Measurements from ENCODE around the gene ZNF24. TPM values are rescaled to one million over a fixed set of nuclear protein-coding genes. Genes with fewer than 3 reads are reported as not detected.

Gene ZNF24
- total RNA-seq, 1 experiment from 2014 or later = 21.1 TPM

DNA sequence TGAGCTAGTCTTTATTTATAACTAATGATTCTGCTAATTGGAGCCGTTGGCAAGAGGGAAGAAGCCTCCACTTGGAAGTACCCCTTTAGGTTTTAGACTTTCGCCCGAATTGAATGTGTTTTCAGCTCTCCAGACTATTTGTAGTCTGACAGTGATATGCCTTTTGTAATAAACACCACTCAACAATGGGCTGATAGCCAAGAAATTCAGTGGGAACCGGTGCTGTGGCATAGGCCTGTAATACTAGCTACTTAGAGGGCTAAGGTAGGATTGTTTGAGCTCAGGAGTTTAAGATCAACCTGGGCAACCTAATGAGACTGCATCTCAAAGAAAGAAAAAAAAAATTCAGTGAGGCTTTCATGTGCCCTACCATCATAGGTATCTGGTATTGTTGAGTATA is 40.6 kb downstream of the ZNF24 start:
- no peak for DNase-seq (ENCODE audit: low read depth)

GRCh38 chr18:35296060-35296459 is 48.2 kb downstream of the ZNF24 start:
- DNase-seq (ENCODE audit: low read depth) = no peak

DNA sequence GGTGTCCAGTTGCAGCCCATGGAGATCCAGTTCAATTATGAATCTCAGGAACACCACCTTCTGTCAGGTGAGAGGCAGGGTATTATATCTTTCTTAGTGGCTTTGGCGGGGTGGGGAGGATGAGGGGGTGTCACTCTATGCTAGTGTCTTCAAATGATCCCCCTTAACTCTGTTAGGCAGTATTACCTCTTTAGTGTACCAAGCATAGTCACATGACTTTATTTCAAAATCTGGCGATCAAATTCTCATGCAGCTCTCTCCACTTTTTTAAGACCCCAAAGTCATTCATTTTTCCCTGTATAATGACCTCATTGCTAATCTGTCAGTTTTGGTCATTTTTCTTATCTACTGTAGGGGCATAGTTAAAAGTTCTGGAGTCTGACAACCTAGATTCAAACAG is 53.1 kb downstream of the ZNF24 start:
- DNase-seq (ENCODE audit: low read depth) = no peak

DNA sequence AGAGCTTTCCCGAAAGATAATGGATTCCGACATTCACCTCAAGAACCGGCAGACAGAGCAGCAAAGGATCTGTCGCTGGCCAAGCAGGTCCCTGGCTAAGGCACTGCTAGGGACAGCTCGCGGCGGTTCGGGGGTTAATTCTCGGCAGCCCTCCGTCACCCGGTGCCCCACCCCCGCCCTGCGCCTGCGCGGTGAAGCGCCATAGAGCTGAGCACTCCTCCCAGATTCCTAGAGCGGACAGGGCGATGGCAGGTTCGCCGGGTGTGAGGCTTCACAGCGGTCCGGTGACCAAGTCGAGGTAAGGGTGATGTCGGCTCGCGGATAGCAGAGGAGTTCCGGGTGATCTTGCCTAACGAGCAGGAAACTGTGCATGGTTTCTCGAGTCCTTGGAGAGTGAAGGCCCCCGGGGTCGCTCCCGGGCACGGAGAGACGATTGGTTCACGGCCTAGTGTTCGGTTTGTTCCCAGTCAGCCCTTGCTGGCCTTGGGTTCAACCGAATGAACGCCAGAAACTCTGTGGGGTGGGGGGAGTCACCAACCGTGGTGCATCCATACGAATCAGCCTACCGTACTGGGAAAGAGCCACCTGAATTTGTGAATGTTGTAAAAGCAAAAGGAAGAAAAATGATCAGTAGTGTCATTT is 54.0 kb downstream of the ZNF24 start, which contains the start of gene ZSCAN30:
ZSCAN30 (minus strand) TSS at position 136 of the 642 bp plus-strand sequence. CDS start 25,877 bp downstream, outside the sequence.
- DNase-seq (ENCODE audit: low read depth) = peak; percentile 97

DNA sequence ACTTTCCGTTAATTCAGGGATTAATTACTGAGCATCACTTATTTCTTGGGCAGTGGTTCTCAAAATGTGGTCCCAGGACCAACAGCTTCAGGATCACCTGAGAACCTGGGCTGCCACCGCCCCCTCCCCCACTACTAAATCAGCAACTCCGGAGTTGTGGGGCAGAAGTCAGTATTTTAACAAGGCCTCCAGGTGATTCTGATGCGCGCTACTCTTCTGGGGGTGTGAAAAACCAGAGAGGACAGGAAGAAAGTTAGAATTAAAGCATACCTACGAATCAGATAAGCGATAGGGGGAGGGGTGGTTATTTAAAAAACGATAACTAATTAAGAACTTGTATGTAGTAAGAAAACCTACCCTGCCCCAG is 54.5 kb downstream of the ZNF24 start:
- DNase-seq (ENCODE audit: low read depth) = no peak

DNA sequence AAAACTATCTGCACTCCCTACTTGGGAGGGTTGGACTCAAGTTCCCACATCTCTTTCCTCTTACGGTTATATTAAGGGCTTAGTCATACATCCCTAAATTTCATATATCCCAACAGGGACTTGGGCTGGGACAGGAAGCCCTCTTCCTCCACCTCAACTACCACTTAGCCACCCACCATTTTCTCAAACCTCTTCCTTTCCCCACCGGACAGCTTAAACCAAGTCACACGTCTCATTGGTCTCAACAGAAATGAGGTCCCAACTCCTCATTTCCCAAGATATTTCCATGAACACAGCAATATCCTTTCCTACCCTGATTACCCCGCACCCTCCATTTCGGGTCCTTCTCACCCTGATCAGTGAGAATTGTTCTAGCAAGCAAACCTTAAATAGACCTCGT is 54.9 kb downstream of the ZNF24 start:
- no peak for DNase-seq (ENCODE audit: low read depth)

DNA sequence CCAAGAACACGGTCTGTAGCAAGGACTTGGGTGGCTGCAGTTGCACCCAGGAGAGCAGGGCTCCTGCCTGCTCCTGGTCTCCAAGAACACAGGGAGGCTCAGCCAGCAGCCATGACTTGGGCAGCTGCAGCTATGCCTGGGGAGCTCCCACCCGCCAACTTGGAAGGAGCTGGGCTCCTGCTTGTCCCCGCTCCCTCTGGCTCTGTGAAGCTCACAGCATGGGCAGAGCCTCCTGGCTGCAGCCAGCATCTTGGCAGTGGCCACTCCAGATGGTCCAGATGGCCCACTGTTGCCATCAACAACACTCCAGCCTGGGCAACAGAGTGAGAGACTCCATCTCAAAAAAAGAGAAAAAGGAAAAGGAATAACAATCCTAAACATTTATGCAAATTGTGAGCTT is 59.4 kb downstream of the ZNF24 start:
- no peak for DNase-seq (ENCODE audit: low read depth)

DNA sequence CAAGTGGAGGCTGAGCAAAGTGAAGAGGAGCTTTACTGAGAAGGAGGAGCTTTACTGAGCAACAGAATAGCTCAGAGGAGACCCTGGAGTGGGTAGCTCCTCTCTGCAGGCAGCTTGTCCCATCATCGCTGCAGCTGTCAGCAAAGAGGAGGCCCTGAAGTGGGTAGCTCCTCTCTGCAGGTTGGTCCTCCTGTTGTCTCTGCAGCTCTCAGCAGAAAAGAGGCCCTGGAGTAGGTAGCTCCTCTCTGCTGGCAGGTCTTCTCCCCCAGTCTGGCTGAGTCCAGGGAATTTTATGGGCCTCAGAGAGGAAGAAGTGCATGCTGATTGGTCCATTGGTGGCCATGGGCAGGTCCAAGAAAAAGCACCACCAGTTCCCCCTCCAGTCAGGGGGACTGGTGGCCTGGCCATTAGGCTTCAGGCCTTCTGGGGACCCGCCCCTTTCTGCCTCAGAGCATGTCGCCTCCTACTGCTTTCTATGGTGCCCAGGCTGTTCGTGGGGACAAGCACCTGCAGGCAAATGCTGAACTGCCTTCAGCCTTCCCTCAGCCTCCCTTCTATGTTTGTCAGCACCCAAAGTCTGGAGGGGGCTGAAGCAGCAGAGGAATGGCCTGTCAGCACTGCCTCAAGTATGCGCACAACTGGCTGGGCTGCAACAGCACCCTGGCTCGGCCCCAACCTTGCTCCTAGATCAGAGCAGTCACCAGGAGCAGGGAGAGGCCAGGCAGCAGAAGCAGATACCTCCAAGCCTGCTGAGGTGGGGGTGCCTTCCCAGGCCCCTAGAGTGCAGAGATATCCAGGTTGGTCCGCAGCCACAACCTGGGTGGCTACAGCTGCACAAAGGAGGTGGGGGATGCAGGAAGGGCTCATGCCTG is 60.1 kb downstream of the ZNF24 start:
- no peak for DNase-seq (ENCODE audit: low read depth)

DNA sequence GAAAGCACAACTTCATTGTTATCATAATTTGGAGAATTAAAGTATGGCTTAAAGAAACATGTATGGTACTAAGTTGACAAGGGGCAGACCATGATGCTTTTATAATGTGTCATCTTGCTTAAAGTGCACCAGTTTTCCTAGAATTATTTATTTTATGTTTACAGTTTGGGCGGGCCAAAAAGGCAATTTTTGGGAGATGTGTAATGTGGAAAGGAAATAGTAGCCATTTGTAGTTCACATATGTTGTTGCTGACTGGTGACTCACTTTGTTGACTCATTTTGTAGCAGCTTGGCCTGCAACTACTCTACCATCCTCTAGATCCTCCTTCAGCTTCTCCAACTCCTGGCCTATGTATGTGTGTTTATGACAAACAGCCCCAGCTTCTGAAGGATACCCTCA is 61.9 kb downstream of the ZNF24 start:
- DNase-seq (ENCODE audit: low read depth) = peak; percentile 86

Other genes with a start within 250 kb of the ZNF24 start
- gene ZNF397, start 103.4 kb downstream of the ZNF24 start, total RNA-seq (2014; rRNA removed; shearing (Covaris generic)) = 5.0 and 5.1 TPM in 2 replicates
- 2.8 and 6.3 TPM in 2 replicates for gene ZSCAN30, start 54.2 kb downstream of the ZNF24 start, total RNA-seq (2014; rRNA removed; shearing (Covaris generic))
- gene ZNF396, start 32.9 kb upstream of the ZNF24 start, total RNA-seq (2014; rRNA removed; shearing (Covaris generic)) = not detected in 2 replicates
- gene INO80C, start 153.5 kb upstream of the ZNF24 start, total RNA-seq (2014; rRNA removed; shearing (Covaris generic)) = 15.7 and 20.5 TPM in 2 replicates
- 53.5 and 59.5 TPM in 2 replicates for gene GALNT1, start 237.3 kb upstream of the ZNF24 start, total RNA-seq (2014; rRNA removed; shearing (Covaris generic))